Esophagus muscularis mucosa (tissue), 4 donors: ENCODE data around the gene GGTLC2. TPM values are rescaled to one million over a fixed set of nuclear protein-coding genes. Genes with fewer than 3 reads are reported as not detected.
"Not testable (repeated sequence)": the region's sequence is repeated elsewhere in the genome, so short reads cannot be mapped to it uniquely, and the experiment has no call there.

Source experiments
- DNase-seq: peaks from one replicate; pipeline ENCODE4 v3.0.0-alpha.2; 2017; ENCODE audit errors: extremely low spot score
- H3K27ac ChIP-seq, 4 donors: fragments of 200-600 bp; sonication (generic); replicated peaks in 1 of 4; 1 replicate in 3 of 4; 2 replicates in 1 of 4; pipeline ENCODE4 v1.5.1; 2016 to 2019; ENCODE audit warnings: mild to moderate bottlenecking in 1 of 4
- H3K27me3 ChIP-seq, 4 donors: fragments of 200-600 bp; sonication (generic); one replicate each; pipeline versions ENCODE4 v1.5.1 to v1.6.0; 2016 to 2019
- H3K36me3 ChIP-seq, 4 donors: fragments of 200-600 bp; sonication (generic); one replicate each; pipeline ENCODE4 v1.5.1; 2016 to 2019
- H3K4me1 ChIP-seq, 4 donors: fragments of 200-600 bp; sonication (generic); one replicate each; pipeline ENCODE4 v1.5.1; 2016 to 2019
- H3K4me3 ChIP-seq, 4 donors: fragments of 200-600 bp; sonication (generic); 1 replicate in 2 of 4; 2 replicates in 2 of 4; pipeline ENCODE4 v1.5.1; 2016 to 2019; ENCODE audit warnings: mild to moderate bottlenecking in 4 of 4, moderate library complexity in 1 of 4
- H3K9me3 ChIP-seq, 4 donors: fragments of 200-600 bp; sonication (generic); 1 replicate in 3 of 4; 2 replicates in 1 of 4; pipeline ENCODE4 v1.5.1; 2016 to 2019
- EP300 ChIP-seq: sonication (generic); formaldehyde crosslinking; IDR thresholded peaks from one replicate; pipeline ENCODE4 v1.6.1; 2017; ENCODE audit warnings: antibody characterized with exemption
- POLR2A ChIP-seq: fragments of 450-650 bp; IDR thresholded peaks from one replicate; pipeline ENCODE4 v1.6.1; 2017; ENCODE audit warnings: antibody characterized with exemption, moderate library complexity, mild to moderate bottlenecking, low read depth
- POLR2AphosphoS5 ChIP-seq, 2 donors: sonication (generic); formaldehyde crosslinking; IDR thresholded peaks; one replicate each; pipeline ENCODE4 v1.6.1; 2017; ENCODE audit warnings: antibody characterized with exemption in 2 of 2
- WGBS: methylation state at CpG from one replicate; pipeline ENCODE4 v1.1.5; 2018; 5-methylcytosine and 5-hydroxymethylcytosine counted together
- intact Hi-C: fragments of 100-400 bp; cut with DNase I; formaldehyde crosslinking; loops from one replicate; pipeline ENCODE4 v1.15.1; 2023
- total RNA-seq, 4 donors: library from RNA; depleted of rRNA; stranded (reverse); fragments of >200 nt; gene quantifications; one replicate each; pipeline versions ENCODE4 v1.1.0 to v1.2.1, GENCODE V29; 2016
- TF ChIP-seq, protein P1 (sequence below), 3 experiments: fragments of 200-600 bp in 2 of 3; fragments of 450-650 bp in 1 of 3; sonication (generic) in 2 of 3; IDR thresholded peaks; one replicate each; pipeline ENCODE4 v1.5.1; 2017 to 2019; ENCODE audit warnings: antibody characterized with exemption in 3 of 3, mild to moderate bottlenecking in 2 of 3, moderate library complexity in 1 of 3

The GGTLC2 gene
- total RNA-seq, 4 donors from 2014 or later = not detected

DNA sequence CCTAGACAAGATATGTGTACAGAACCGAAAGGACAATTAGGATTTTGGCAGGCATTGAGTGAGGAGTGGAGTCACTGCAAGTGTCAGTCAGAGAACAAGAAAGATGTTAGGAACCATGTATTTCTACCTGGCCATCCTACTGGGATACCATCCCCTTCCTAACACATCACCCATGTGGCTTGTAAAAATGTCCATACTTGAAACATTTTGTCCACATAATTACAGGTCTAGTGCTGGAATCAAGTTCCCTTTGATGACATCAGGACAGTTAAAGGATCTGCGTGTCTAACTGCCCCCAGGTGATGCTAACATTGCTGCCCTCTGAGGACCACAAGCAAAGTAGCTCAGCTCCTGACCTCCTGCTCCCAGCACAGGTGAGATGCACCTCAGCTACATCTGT lies 31.9 kb upstream of the GGTLC2 start:
- Histone ChIP-seq H3K36me3 (no peaks in the 10 kb centered on the region), H3K4me1 (no peaks in the 10 kb centered on the region), H3K27ac (no peak overlapping the region), H3K27me3 (peaks cover 0 to 20% (median 0%) of the 10 kb centered on the region in 4 donors), H3K4me3 (no peak overlapping the region), H3K9me3 (peaks cover 0 to 7% (median 0%) of the 10 kb centered on the region in 4 donors)
- WGBS = 90% methylated on average over 2 of the region's 2 CpGs
- TF ChIP-seq POLR2A (no peak), POLR2AphosphoS5 (IDR thresholded peaks at IDR 0.05) (no peak), EP300 (no peak)
- TF ChIP-seq, protein P1, sequence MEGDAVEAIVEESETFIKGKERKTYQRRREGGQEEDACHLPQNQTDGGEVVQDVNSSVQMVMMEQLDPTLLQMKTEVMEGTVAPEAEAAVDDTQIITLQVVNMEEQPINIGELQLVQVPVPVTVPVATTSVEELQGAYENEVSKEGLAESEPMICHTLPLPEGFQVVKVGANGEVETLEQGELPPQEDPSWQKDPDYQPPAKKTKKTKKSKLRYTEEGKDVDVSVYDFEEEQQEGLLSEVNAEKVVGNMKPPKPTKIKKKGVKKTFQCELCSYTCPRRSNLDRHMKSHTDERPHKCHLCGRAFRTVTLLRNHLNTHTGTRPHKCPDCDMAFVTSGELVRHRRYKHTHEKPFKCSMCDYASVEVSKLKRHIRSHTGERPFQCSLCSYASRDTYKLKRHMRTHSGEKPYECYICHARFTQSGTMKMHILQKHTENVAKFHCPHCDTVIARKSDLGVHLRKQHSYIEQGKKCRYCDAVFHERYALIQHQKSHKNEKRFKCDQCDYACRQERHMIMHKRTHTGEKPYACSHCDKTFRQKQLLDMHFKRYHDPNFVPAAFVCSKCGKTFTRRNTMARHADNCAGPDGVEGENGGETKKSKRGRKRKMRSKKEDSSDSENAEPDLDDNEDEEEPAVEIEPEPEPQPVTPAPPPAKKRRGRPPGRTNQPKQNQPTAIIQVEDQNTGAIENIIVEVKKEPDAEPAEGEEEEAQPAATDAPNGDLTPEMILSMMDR (IDR thresholded peaks at IDR 0.05) = no peak
- intact Hi-C loops = no loop called here
- peak; percentile 83 for DNase-seq

DNA sequence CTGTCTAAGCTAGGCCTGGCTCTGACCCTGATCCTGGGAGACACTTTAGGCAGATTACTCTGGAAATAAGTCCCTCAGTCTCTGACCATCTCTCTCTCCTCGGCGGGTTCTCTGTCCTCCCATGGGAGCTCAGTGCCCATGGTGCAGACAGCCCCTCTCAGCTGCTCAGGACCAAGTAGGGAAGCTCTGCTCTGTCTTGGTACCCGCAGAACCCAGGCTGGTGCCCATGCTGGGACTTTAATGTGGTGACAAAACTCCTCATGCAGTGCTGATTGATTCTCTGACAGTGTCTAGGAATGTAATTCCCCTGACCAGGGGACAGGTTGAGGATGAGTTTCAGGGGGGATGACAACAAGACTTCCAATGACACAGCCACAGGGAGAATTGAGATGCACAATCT lies 30.3 kb upstream of the GGTLC2 start:
- 87% methylated on average over 3 of the region's 3 CpGs for WGBS
- no peaks in the 10 kb centered on the region for H3K4me1 ChIP-seq
- peaks cover 0 to 29% (median 0%) of the 10 kb centered on the region in 4 donors for H3K27me3 ChIP-seq
- H3K4me3 ChIP-seq = no peak overlapping the region
- H3K36me3 ChIP-seq = no peaks in the 10 kb centered on the region
- TF ChIP-seq EP300 = no peak
- no peak for DNase-seq
- no peaks in the 10 kb centered on the region for H3K9me3 ChIP-seq
- intact Hi-C loops = no loop called here
- no peak overlapping the region for H3K27ac ChIP-seq

DNA sequence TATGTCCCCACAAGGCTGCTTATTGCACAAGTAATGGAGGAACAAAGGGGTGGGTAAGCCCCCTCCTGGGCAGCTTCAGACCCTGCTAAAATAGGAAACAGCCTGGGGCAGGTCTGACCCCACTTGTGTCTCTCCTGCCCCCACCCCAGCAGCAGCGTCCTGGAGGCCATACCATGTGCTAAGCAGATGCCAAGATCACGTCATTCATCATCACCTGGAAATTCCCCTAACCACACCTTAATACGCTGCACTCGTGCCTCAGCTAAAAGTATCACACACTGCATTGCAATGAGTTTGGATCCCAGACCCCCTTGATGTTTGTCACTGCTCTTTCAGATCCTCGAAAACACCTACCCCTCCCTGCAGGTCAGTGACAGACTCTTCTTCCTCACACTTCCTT lies 27.8 kb upstream of the GGTLC2 start:
- H3K4me3 ChIP-seq = no peak overlapping the region
- intact Hi-C loops = no loop called here
- DNase-seq = peak; percentile 85
- H3K27ac ChIP-seq = no peak overlapping the region
- 32% methylated on average over 5 of the region's 5 CpGs for WGBS
- no peaks in the 10 kb centered on the region for H3K9me3 ChIP-seq
- TF ChIP-seq POLR2A (no peak), POLR2AphosphoS5 (IDR thresholded peaks at IDR 0.05) (no peak), EP300 (no peak)
- TF ChIP-seq, protein P1 (IDR thresholded peaks at IDR 0.05) = no peak
- H3K27me3 ChIP-seq = peaks cover 0 to 26% (median 0%) of the 10 kb centered on the region in 4 donors
- no peaks in the 10 kb centered on the region for H3K4me1 ChIP-seq
- H3K36me3 ChIP-seq = no peaks in the 10 kb centered on the region

DNA sequence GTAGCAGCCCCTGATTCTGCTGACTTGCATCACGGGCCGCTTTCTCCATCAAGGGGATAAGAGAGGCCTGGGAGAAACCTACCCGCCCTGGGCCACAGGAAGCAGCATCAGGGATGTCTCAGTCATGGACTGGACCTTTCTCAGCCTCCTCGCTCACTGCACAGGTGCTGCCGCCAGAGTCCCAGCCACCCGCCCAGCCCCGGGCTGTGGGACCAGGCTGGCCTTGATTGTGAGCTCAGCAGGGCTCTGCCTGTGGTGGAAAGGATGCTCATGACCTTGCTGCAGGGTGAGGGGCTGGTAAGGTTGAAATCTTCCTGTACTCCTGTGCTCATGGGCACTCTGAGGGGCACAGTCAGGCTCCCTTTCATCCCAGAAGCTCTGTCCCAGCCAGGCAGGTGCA lies 26.0 kb upstream of the GGTLC2 start:
- Histone ChIP-seq H3K27ac (no peak overlapping the region), H3K4me1 (no peaks in the 10 kb centered on the region), H3K27me3 (peaks cover 0 to 26% (median 0%) of the 10 kb centered on the region in 4 donors), H3K9me3 (no peaks in the 10 kb centered on the region), H3K36me3 (no peaks in the 10 kb centered on the region), H3K4me3 (no peak overlapping the region)
- 88% methylated on average over 7 of the region's 7 CpGs for WGBS
- intact Hi-C loops = no loop called here
- TF ChIP-seq POLR2A = no peak
- no peak for TF ChIP-seq POLR2AphosphoS5 (IDR thresholded peaks at IDR 0.05)
- TF ChIP-seq EP300 = no peak
- TF ChIP-seq, protein P1 (IDR thresholded peaks at IDR 0.05) = no peak
- peak; percentile 64 for DNase-seq

DNA sequence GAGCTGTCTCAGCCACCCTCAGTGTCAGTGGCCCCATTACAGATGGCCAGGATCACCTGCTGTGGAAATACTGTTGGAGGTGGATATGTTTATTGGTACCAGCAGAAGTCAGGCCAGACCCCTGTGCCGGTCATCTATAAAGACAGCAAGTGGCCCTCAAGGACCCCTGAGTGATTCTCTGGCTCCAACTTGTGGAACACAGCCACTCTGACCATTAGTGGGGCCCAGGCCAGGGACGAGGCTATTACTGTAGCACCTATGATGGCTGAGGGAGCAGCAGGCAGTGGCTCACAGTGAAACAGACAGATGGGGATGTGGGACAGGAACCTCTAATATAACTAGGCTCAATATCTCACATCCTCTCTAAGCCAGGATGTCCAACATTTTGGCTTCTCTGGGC lies 25.5 kb upstream of the GGTLC2 start:
- no peaks in the 10 kb centered on the region for H3K4me1 ChIP-seq
- no peaks in the 10 kb centered on the region for H3K36me3 ChIP-seq
- 69% methylated on average over 2 of the region's 2 CpGs for WGBS
- no peak overlapping the region for H3K27ac ChIP-seq
- H3K4me3 ChIP-seq = no peak overlapping the region
- no peaks in the 10 kb centered on the region for H3K9me3 ChIP-seq
- H3K27me3 ChIP-seq = peaks cover 0 to 26% (median 0%) of the 10 kb centered on the region in 4 donors
- peak; percentile 89 for DNase-seq
- TF ChIP-seq POLR2A (no peak), EP300 (no peak), POLR2AphosphoS5 (IDR thresholded peaks at IDR 0.05) (no peak)
- intact Hi-C loops = no loop called here

DNA sequence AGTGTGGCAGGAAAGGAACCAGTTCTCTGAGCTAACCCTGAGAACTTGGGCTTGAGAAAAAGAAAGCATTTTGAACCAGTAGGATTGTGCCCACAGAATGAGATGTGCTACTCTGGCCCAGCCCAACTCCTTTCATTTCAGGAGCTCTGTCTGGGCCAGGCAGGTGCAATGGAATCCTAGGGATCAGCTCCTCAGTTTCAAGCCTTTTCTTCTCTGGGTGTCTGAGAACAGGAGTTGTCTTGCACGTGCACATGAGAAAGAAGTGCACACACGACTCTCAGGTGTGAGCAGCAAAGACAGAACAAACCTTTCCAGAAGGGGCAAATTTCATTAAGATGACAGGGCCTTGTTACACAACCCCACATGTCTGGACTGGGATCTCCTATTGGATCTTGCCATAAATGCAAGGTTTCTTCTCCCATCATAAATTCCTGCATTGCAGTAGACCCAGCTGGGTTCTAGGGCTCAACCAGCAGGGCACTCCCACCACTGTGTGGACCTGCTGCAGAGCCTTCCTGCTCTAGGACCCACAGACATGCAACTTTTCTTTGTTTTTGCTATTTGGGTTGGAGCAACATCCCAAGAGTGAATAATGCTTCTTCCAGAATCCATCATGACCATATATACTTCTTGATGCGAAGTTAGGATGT lies 24.5 kb upstream of the GGTLC2 start:
- Histone ChIP-seq H3K27ac (no peak overlapping the region), H3K9me3 (peaks cover 0 to 2% (median 0%) of the 10 kb centered on the region in 4 donors), H3K4me1 (no peaks in the 10 kb centered on the region), H3K4me3 (no peak overlapping the region), H3K27me3 (peaks cover 0 to 26% (median 0%) of the 10 kb centered on the region in 4 donors), H3K36me3 (no peaks in the 10 kb centered on the region)
- no peak for DNase-seq
- TF ChIP-seq POLR2AphosphoS5 (IDR thresholded peaks at IDR 0.05) = no peak
- no peak for TF ChIP-seq EP300
- no peak for TF ChIP-seq POLR2A
- TF ChIP-seq, protein P1 (IDR thresholded peaks at IDR 0.05) = no peak
- 82% methylated on average over 2 of the region's 3 CpGs for WGBS
- intact Hi-C loops = no loop called here

DNA sequence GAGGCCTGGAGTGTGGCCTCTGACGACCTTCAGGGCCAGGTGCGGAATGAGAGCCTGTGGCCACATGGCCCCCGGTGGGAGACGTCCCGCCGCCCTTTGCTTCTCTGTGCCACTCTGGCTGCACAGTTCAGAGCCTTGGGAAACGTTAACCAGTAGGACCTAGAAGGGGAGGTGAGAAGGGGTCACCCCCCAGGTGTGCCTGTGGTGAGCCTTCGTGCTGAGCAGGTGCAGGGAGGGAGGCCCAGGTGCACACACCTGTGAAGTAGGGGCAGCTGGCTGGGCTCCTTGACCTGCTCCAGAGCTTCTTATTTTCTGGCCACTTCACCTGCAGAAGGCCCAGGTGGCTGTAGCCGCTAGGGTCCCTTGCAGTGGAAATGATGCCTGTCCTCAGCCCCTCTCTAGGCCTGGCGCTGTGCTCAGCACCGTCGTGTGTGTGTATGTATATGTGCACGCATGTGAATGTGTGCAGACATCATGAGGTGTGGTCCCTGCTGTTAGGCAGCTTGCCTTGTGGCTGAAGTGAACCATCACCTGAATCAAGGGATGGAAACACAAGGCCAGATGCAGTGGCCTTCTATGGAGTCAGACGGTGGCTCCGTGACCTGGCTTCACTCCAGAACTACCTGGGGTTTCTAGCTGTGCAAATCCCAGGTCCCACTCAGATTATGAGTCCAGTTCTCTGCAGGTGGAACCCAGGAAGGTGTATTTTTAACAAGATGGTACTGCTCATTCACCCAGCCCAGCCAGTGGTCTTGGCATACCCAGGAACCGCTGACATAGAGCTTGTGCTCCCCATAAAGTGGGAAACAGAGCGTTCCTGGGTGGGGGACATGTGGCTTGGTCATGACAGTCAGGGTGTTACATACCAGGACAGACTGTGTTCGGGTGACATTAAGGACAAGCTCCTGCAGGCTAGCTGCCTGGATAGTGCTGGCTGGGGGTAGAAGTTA lies 15.6 kb upstream of the GGTLC2 start:
- H3K4me1 ChIP-seq, intact Hi-C loops, H3K9me3 ChIP-seq, H3K4me3 ChIP-seq, H3K27ac ChIP-seq, H3K27me3 ChIP-seq, H3K36me3 ChIP-seq: not testable (repeated sequence)
- DNase-seq = peak; percentile 80
- WGBS = 86% methylated on average over 9 of the region's 18 CpGs
